NCI-H446 (cell line): ENCODE results near the gene MSX1.

Experiments used
- DNase-seq, 2 experiments: peaks; one replicate each; lab custom pipeline; 2025; lab: John Stamatoyannopoulos, UW

MSX1 gene

GRCh38 chr4:4857809-4858508, 1.5 kb upstream of the MSX1 start:
- no peak for DNase-seq

GRCh38 chr4:4858527-4859324, 739 bp upstream of the MSX1 start:
- DNase-seq: no peak

GRCh38 chr4:4859799-4860599, 534 bp downstream of the MSX1 start:
- DNase-seq: no peak

DNA sequence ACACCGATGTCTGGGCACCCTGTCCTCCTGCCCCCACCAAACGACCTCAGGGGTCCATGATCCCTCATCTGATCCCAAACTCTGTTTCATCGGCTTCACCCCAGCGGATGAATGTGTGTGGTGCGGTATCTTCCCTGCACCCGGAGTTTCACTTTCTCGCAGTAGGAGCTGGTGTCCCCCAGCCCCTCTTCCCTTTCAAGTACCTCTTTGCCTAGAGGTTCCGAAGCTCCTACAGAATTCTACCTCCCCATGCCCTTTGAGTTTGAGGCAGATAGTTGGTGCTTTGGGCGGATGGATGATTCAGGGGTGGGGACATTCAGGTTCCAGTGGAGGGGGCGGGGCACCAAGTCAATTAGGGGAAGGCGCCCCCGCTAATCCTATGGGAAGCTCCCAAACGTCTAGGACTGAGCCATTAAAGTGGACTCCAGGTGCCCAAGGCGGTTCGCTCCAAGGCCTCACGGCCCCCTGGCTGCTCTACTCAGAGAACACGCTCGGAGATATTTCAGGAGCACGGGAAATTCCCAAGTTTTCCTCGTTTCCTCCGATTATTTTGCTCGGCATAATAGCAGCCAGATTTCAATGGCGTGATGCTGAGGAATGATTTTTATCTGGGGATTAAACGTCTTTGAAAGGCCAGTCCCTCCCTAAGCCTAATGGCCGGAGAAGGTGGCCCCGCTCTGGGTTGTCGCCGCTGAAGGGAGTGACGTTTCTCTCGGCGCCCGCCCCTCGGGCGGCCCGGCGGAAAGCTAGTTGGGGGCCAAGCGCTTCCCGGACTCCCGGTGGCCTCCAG, 1.3 kb downstream of the MSX1 start:
- no peak for DNase-seq

- no peak for DNase-seq
Observed at GRCh38 chr4:4861390-4862018, 2.0 kb downstream of the MSX1 start.

DNA sequence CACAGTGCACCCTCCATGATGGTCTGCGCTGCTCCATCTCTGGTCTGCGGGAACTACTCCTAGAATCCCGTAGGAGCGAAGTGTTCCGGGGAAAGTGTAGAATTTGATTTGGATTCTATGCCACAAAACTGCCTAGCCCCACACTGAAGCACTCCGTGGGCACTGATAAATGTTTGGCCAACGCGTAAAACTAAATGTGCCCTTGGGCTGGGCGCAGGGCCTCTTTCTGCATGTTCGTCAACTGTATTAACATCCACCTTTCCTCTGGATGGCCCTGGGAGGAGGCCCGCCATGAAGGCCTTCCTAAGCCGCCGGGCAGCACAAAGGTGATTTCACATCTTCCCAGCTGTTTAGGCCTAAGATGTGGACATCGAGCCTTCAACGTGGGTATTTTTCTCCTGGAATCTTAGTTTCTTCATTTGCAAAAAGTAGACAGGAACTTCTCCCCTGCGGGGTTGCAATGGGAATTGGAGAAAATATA, 2.6 kb downstream of the MSX1 start:
- no peak for DNase-seq

DNA sequence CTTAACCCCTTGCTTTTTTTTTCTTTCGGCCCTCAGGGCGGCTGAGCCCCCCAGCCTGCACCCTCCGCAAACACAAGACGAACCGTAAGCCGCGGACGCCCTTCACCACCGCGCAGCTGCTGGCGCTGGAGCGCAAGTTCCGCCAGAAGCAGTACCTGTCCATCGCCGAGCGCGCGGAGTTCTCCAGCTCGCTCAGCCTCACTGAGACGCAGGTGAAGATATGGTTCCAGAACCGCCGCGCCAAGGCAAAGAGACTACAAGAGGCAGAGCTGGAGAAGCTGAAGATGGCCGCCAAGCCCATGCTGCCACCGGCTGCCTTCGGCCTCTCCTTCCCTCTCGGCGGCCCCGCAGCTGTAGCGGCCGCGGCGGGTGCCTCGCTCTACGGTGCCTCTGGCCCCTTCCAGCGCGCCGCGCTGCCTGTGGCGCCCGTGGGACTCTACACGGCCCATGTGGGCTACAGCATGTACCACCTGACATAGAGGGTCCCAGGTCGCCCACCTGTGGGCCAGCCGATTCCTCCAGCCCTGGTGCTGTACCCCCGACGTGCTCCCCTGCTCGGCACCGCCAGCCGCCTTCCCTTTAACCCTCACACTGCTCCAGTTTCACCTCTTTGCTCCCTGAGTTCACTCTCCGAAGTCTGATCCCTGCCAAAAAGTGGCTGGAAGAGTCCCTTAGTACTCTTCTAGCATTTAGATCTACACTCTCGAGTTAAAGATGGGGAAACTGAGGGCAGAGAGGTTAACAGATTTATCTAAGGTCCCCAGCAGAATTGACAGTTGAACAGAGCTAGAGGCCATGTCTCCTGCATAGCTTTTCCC, 3.4 kb downstream of the MSX1 start:
- no peak for DNase-seq

- DNase-seq: no peak
Observed at GRCh38 chr4:4864443-4864939, 5.0 kb downstream of the MSX1 start.

DNA sequence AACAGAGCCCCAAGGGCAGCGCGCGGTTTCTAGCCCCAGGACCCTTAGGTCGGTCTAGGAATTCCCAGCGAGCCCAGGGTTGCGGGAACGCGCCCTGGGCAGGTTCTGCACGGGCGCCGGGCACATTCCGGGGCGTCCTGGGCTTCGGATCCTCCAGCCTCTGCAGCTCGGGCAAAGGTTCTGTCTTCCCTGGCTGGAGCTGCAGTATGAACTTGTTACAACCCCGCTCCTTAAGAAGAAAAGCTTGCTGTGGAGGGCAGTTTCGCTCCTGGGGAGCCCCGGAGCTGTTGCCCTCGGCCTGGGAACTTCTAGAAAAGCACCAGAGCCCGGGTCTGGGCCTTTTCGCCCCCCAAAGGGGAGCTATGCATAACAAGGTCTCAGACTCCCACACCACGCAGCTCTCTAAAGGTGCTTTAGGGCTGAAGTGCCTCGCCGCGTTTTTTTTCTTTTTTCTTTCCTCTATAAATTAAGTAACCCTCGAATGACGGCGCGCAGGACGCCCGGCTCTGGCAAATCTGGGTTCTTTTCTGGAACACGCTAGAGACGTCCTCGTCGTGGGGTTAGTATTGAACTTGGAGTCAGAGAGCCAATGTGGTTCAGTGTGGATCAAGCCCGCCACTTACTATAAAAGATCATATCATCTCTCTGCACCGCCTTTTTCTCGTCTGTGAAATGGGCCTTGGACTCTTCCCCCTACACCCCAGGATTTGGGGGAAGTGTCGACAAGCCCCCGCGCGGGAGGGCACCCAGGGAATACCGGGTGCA, 5.7 kb downstream of the MSX1 start:
- no peak for DNase-seq

GRCh38 chr4:4865705-4866123, 6.2 kb downstream of the MSX1 start:
- DNase-seq: no peak

- no peak for DNase-seq
Observed at GRCh38 chr4:4866124-4866865, 6.8 kb downstream of the MSX1 start.

GRCh38 chr4:4866866-4867374, 7.5 kb downstream of the MSX1 start:
- no peak for DNase-seq

GRCh38 chr4:4867375-4868039, 8.0 kb downstream of the MSX1 start:
- no peak for DNase-seq

DNA sequence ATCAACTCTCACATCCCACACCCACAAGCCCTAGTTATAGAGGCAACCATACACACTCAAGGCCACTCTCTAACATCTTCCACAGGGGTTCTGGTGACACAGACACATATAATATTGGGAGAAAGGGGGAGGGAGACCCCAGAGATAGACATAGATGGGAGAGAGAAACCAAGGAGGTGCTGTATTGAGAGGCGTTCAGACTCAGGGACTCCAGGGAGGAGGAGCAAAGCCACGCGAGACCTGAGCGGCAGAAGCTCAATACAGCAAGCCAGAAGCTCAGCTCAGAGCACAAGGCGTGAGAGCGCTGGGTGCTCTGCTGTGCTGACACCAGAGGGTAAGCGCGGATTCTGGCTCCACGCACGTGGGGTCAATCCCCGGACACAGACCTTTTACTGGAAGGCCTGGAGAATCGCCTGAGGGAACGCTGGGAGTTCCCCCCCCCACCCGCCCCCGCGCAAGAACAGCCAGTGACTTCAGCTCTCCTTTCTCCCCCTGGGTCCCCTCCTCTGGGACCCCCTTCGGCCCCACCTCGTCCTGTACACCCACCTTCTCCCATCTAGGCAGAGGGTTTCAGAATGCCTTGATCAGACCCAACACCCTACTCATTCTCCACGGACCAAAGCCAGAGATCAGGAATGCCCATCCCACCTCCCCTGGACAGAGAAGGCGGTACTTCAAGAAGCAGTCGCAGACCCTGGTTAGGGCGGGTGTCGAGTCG, 8.7 kb downstream of the MSX1 start:
- no peak for DNase-seq

DNA sequence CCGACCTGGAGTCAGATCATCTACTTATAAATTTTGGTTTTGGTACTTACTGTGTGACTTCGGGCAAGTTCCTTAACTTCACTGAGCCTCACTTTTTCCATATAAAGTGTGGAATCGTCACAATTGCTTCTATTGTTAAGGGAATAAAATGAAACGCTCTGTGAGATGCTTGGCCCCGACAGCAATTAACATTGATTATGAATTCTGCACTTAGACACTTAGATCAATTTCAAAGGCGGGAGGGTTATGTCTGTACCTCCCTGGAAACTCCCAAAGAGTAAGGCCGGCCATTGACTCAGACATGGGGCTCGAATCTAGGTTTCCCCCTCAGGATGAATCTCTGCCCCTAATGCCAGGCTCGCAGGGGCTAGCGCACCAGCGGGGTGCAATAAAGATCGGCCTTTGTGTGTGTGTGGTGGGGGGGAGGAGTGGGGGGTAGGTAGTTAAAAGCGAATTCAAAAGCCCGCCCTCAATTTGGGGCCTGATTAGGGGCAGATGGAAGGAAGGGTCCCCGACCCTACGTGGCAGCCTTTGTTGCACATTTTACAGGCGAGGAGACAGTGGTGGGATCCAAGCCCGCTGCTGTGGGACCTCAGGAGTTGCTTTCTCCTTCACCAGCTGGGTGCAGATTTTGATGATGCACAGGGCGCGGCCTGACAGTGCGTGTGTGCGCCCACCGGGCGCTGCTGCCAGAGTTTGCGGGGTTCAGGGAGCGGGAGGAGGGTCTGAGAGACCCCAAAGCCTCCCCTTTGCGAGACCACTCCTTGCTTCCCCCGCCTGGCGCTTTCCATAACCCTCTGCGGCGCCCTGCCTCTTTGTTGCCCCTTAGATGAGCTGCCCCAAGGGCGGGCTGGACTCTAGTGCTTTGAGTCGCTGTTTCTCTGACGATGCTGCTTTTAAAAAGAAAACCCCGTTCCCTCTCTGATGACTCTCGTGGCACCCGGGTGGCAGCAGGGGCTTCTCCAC, 9.6 kb downstream of the MSX1 start:
- DNase-seq: no peak
